Esophagus muscularis mucosa (tissue), 4 donors: ENCODE results near the gene ECE1. TPM values are rescaled to one million over a fixed set of nuclear protein-coding genes. Genes with fewer than 3 reads are reported as not detected.

Source experiments
- DNase-seq: peaks from one replicate; pipeline ENCODE4 v3.0.0-alpha.2; 2017; ENCODE audit errors: extremely low spot score
- H3K27ac ChIP-seq, 4 donors: fragments of 200-600 bp; sonication (generic); replicated peaks in 1 of 4; 1 replicate in 3 of 4; 2 replicates in 1 of 4; pipeline ENCODE4 v1.5.1; 2016 to 2019; ENCODE audit warnings: mild to moderate bottlenecking in 1 of 4
- H3K27me3 ChIP-seq, 4 donors: fragments of 200-600 bp; sonication (generic); one replicate each; pipeline versions ENCODE4 v1.5.1 to v1.6.0; 2016 to 2019
- H3K36me3 ChIP-seq, 4 donors: fragments of 200-600 bp; sonication (generic); one replicate each; pipeline ENCODE4 v1.5.1; 2016 to 2019
- H3K4me1 ChIP-seq, 4 donors: fragments of 200-600 bp; sonication (generic); one replicate each; pipeline ENCODE4 v1.5.1; 2016 to 2019
- H3K4me3 ChIP-seq, 4 donors: fragments of 200-600 bp; sonication (generic); 1 replicate in 2 of 4; 2 replicates in 2 of 4; pipeline ENCODE4 v1.5.1; 2016 to 2019; ENCODE audit warnings: mild to moderate bottlenecking in 4 of 4, moderate library complexity in 1 of 4
- H3K9me3 ChIP-seq, 4 donors: fragments of 200-600 bp; sonication (generic); 1 replicate in 3 of 4; 2 replicates in 1 of 4; pipeline ENCODE4 v1.5.1; 2016 to 2019
- EP300 ChIP-seq: sonication (generic); formaldehyde crosslinking; IDR thresholded peaks from one replicate; pipeline ENCODE4 v1.6.1; 2017; ENCODE audit warnings: antibody characterized with exemption
- POLR2A ChIP-seq: fragments of 450-650 bp; IDR thresholded peaks from one replicate; pipeline ENCODE4 v1.6.1; 2017; ENCODE audit warnings: antibody characterized with exemption, moderate library complexity, mild to moderate bottlenecking, low read depth
- POLR2AphosphoS5 ChIP-seq, 2 donors: sonication (generic); formaldehyde crosslinking; IDR thresholded peaks; one replicate each; pipeline ENCODE4 v1.6.1; 2017; ENCODE audit warnings: antibody characterized with exemption in 2 of 2
- WGBS: methylation state at CpG from one replicate; pipeline ENCODE4 v1.1.5; 2018; 5-methylcytosine and 5-hydroxymethylcytosine counted together
- intact Hi-C: fragments of 100-400 bp; cut with DNase I; formaldehyde crosslinking; loops from one replicate; pipeline ENCODE4 v1.15.1; 2023
- total RNA-seq, 4 donors: library from RNA; depleted of rRNA; stranded (reverse); fragments of >200 nt; gene quantifications; one replicate each; pipeline versions ENCODE4 v1.1.0 to v1.2.1, GENCODE V29; 2016
- TF ChIP-seq, protein P1 (sequence below), 3 experiments: fragments of 200-600 bp in 2 of 3; fragments of 450-650 bp in 1 of 3; sonication (generic) in 2 of 3; IDR thresholded peaks; one replicate each; pipeline ENCODE4 v1.5.1; 2017 to 2019; ENCODE audit warnings: antibody characterized with exemption in 3 of 3, mild to moderate bottlenecking in 2 of 3, moderate library complexity in 1 of 3

ECE1 gene
- total RNA-seq, 4 donors from 2014 or later = 53.6 to 101 (median 80.7) TPM

DNA sequence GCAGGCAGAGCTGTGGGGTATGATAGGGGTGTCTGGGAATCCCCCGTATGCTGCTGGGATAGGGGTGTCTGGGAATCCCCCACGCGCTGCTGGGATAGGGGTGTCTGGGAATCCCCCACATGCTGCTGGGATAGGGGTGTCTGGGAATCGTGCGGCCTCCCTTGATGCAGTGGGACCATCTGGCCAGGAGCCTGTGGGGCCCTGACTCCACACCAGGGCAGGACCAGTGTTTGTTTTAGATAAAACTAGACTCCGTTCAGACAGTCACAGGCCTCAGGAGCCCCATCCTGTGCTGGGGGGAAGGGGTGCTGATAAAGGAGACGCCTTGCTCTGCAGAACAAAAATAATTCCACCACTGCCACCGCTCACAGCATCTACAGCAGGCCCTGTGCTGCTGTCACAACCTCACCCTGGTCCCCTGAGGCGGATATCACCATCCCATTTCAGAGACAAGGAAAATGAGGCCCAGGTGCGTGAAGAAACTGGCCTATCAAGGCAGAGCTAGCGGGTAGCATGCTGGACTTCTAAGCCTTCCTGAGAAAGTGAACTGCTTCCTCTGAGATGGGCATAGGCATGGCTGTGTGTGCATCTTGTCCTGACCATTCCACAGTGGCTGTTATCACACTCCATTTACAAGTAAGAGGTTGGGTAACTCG, 24.0 kb downstream of the ECE1 start:
- WGBS = 92% methylated on average over 12 of the region's 12 CpGs
- intact Hi-C loops = no loop called here
- DNase-seq = no peak
- H3K36me3 ChIP-seq = peaks cover 0 to 69% (median 55%) of the 10 kb centered on the region in 4 donors
- no peak overlapping the region for H3K27ac ChIP-seq
- peaks cover 57 to 76% (median 67%) of the 10 kb centered on the region in 4 donors for H3K4me1 ChIP-seq
- no peak for TF ChIP-seq EP300
- TF ChIP-seq, protein P1, sequence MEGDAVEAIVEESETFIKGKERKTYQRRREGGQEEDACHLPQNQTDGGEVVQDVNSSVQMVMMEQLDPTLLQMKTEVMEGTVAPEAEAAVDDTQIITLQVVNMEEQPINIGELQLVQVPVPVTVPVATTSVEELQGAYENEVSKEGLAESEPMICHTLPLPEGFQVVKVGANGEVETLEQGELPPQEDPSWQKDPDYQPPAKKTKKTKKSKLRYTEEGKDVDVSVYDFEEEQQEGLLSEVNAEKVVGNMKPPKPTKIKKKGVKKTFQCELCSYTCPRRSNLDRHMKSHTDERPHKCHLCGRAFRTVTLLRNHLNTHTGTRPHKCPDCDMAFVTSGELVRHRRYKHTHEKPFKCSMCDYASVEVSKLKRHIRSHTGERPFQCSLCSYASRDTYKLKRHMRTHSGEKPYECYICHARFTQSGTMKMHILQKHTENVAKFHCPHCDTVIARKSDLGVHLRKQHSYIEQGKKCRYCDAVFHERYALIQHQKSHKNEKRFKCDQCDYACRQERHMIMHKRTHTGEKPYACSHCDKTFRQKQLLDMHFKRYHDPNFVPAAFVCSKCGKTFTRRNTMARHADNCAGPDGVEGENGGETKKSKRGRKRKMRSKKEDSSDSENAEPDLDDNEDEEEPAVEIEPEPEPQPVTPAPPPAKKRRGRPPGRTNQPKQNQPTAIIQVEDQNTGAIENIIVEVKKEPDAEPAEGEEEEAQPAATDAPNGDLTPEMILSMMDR (IDR thresholded peaks at IDR 0.05) = no peak
- TF ChIP-seq POLR2AphosphoS5 (IDR thresholded peaks at IDR 0.05) = no peak
- no peak for TF ChIP-seq POLR2A
- H3K4me3 ChIP-seq = no peak overlapping the region
- H3K27me3 ChIP-seq = no peaks in the 10 kb centered on the region
- no peaks in the 10 kb centered on the region for H3K9me3 ChIP-seq

DNA sequence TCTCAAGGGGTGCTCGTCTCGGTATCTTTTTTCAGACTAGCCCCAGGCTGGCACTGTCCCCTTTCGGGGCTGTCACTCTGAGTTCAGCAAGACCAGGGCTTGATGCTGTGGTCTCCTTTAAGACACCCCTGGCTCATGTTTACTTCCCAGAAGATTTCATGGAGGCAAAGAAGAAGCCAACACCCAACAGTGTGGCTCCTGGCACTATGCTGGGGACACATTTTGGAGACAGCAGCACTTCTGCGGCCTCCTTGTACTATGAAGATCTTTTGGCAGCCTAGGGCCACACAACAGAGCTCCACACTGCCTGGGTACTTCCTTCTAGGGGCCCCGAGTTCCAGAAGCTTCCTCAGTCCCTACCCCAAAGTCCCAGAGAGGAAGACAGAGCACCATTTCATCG, 24.6 kb downstream of the ECE1 start:
- TF ChIP-seq POLR2AphosphoS5 (IDR thresholded peaks at IDR 0.05) = no peak
- no peak for TF ChIP-seq EP300
- TF ChIP-seq POLR2A = no peak
- TF ChIP-seq, protein P1 (IDR thresholded peaks at IDR 0.05) = no peak
- DNase-seq = no peak
- Histone ChIP-seq H3K36me3 (peaks cover 0 to 64% (median 49%) of the 10 kb centered on the region in 4 donors), H3K27ac (peak overlapping the region in 1 of 4 donors; percentile 22), H3K27me3 (no peaks in the 10 kb centered on the region), H3K4me1 (peaks cover 62 to 80% (median 72%) of the 10 kb centered on the region in 4 donors), H3K9me3 (no peaks in the 10 kb centered on the region), H3K4me3 (no peak overlapping the region)
- WGBS = 87% methylated on average over 6 of the region's 6 CpGs
- intact Hi-C loops = no loop called here

DNA sequence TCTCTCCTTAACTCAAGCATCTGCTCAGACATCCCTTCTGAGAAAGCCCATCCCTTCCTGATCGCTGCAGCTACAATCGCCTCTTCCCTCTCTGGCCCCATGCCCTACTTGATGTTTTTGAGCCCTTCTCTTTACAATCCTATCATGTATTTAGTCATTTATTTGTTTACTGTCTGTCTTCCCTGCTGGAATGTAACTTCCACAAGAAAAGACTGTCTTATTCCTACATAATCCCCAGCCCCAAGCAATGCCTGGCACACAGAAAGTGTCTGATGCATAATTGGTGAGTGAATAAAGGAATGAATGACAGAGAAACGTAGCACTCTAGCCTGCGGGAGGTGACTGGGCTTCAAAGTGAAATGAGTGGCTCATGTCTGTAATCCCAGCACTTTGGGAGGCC, 25.4 kb downstream of the ECE1 start:
- intact Hi-C loops = no loop called here
- TF ChIP-seq, protein P1 (IDR thresholded peaks at IDR 0.05) = no peak
- TF ChIP-seq POLR2A (no peak), POLR2AphosphoS5 (IDR thresholded peaks at IDR 0.05) (no peak), EP300 (no peak)
- WGBS = 82% methylated on average over 4 of the region's 4 CpGs
- Histone ChIP-seq H3K27me3 (no peaks in the 10 kb centered on the region), H3K27ac (peak overlapping the region in 1 of 4 donors; percentile 4), H3K4me1 (peaks cover 62 to 80% (median 75%) of the 10 kb centered on the region in 4 donors), H3K4me3 (no peak overlapping the region), H3K36me3 (peaks cover 0 to 64% (median 49%) of the 10 kb centered on the region in 4 donors), H3K9me3 (no peaks in the 10 kb centered on the region)
- DNase-seq = no peak

DNA sequence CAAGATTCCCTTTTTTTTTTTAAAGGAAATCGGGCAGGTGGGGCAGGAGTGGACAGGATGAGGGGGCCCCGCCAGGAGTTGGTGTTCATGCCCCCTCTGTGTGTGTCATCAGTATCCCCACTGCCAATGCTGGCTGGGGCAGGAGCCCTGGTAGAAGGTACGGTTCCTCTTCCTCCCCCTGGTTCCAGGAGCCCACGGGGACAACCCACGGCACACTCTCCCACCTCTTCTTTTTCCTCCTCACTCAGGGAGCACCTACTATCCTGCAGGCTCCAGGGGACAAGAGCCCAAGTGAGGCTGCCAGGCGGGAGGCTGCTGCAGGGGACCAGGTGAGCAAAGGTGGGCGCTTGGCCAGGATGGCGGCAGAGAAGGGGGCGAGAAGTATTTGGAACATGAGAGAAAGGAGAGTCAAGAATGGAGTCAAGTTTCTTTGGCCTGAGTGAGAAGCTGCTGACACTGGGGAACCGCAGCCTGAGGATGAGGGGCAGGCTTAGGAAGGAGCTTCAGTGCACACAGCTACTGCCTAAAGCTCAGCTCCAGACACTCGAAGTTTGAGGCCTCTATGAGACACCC, 26.5 kb downstream of the ECE1 start:
- TF ChIP-seq POLR2A (no peak), POLR2AphosphoS5 (IDR thresholded peaks at IDR 0.05) (no peak), EP300 (no peak)
- TF ChIP-seq, protein P1 (IDR thresholded peaks at IDR 0.05) = no peak
- Histone ChIP-seq H3K27me3 (no peaks in the 10 kb centered on the region), H3K4me1 (peaks cover 50 to 74% (median 64%) of the 10 kb centered on the region in 4 donors), H3K36me3 (peaks cover 0 to 65% (median 47%) of the 10 kb centered on the region in 4 donors), H3K27ac (peak overlapping the region; percentile 84 to 88 (median 88)), H3K9me3 (no peaks in the 10 kb centered on the region), H3K4me3 (no peak overlapping the region)
- intact Hi-C loops = no loop called here
- DNase-seq = no peak
- WGBS = 84% methylated on average over 11 of the region's 11 CpGs
